ENCODE data around the gene LIN9.

DNA sequence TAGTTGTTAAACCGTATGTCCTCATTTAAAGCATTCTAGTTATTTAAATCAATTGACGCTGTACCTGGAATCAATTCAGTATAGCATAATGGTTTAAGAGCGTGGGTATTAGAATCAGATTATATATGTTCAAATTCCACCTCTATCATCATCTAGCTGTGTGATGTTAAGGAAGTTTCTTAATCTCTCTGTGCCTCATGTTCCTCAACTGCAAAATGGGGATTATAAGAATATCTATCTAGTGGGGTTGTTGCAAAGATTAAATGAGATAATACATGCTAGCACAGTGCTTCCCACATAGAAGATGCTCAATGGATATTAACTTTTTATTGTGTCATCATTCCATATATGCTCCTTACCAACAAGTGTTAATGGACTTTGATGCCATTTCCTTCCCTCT, 69.5 kb downstream of the LIN9 start:
- no peak for TF ChIP-seq CTCF (IDR thresholded peaks at IDR 0.05)
- TF ChIP-seq POLR2A (IDR thresholded peaks at IDR 0.05) = no peak

Measured in thyroid gland (tissue), 4 donors.